HG02852 (cell line): ENCODE results near the gene MMP7.
A peak's percentile ranks its signal among the peaks of the same experiment; 100 is the strongest.
"Not testable (repeated sequence)": the region's sequence is repeated elsewhere in the genome, so short reads cannot be mapped to it uniquely, and the experiment has no call there.

ENCODE experiments used
- ATAC-seq: cut with Tn5 transposase; IDR thresholded peaks from one replicate; pipeline ENCODE4 v1.9.1; 2021; ENCODE audit warnings: mild to moderate bottlenecking, moderate library complexity; ENCODE audit not compliant: unreplicated experiment

The MMP7 gene

GRCh38 chr11:102544594-102544993 is 14.0 kb upstream of the MMP7 start:
- no peak for ATAC-seq

GRCh38 chr11:102539567-102539966 is 9.0 kb upstream of the MMP7 start:
- no peak for ATAC-seq

GRCh38 chr11:102538932-102539331 is 8.4 kb upstream of the MMP7 start:
- no peak for ATAC-seq

GRCh38 chr11:102534261-102534872 is 3.8 kb upstream of the MMP7 start:
- peak; percentile 44 for ATAC-seq

GRCh38 chr11:102528618-102529017 is 1.9 kb downstream of the MMP7 start:
- ATAC-seq = no peak

GRCh38 chr11:102527684-102528083 is 2.9 kb downstream of the MMP7 start:
- no peak for ATAC-seq

GRCh38 chr11:102527041-102527440 is 3.5 kb downstream of the MMP7 start:
- no peak for ATAC-seq

- ATAC-seq = no peak
Observed at GRCh38 chr11:102523887-102524286, 6.7 kb downstream of the MMP7 start.

GRCh38 chr11:102523189-102523570 is 7.4 kb downstream of the MMP7 start:
- no peak for ATAC-seq

- peak; percentile 71 for ATAC-seq
Observed at GRCh38 chr11:102522312-102523188, 8.0 kb downstream of the MMP7 start.

GRCh38 chr11:102521121-102521520 is 9.4 kb downstream of the MMP7 start:
- ATAC-seq = no peak

GRCh38 chr11:102520514-102520913 is 10.0 kb downstream of the MMP7 start:
- ATAC-seq = no peak

- ATAC-seq = no peak
Observed at GRCh38 chr11:102518296-102519094, 12.1 kb downstream of the MMP7 start.

- no peak for ATAC-seq
Observed at GRCh38 chr11:102517670-102518069, 12.9 kb downstream of the MMP7 start.

- ATAC-seq = no peak
Observed at GRCh38 chr11:102516179-102516578, 14.4 kb downstream of the MMP7 start.

GRCh38 chr11:102513869-102514268 is 16.7 kb downstream of the MMP7 start:
- no peak for ATAC-seq

GRCh38 chr11:102510439-102511135 is 20.0 kb downstream of the MMP7 start:
- no peak for ATAC-seq

GRCh38 chr11:102502831-102503230 is 27.7 kb downstream of the MMP7 start:
- ATAC-seq = not testable (repeated sequence)

- no peak for ATAC-seq
Observed at GRCh38 chr11:102500829-102501228, 29.7 kb downstream of the MMP7 start.

- no peak for ATAC-seq
Observed at GRCh38 chr11:102499931-102500330, 30.6 kb downstream of the MMP7 start.

- no peak for ATAC-seq
Observed at GRCh38 chr11:102499151-102499550, 31.4 kb downstream of the MMP7 start.
